Endothelial cell of umbilical vein (primary cell): ENCODE measurements around the gene NPM3. TPM values are rescaled to one million over a fixed set of nuclear protein-coding genes. Genes with fewer than 3 reads are reported as not detected.
A peak's percentile ranks its signal among the peaks of the same experiment; 100 is the strongest.

Experiments
- BruUV-seq: library from RNA; stranded (reverse); fragments of 400-500 nt; replicated peaks from 2 replicates; lab custom pipeline; 2021; lab: Mats Ljungman, UMichigan
- CTCF ChIA-PET: fragments of 300-600, 350-600 bp; sonication (Branson Sonifier 250); formaldehyde crosslinking; loops from one replicate; lab custom pipeline; 2021; ENCODE audit warnings: antibody characterized with exemption, inconsistent platforms; lab: Charles Lee
- POLR2A ChIA-PET: fragments of 300-600, 350-600 bp; sonication (Branson Sonifier 250); formaldehyde crosslinking; loops from one replicate; lab custom pipeline; 2021; ENCODE audit warnings: antibody characterized with exemption, inconsistent platforms; lab: Charles Lee
- DNase-seq: peaks from one replicate; pipeline ENCODE4 v3.0.0-alpha.2; 2011; ENCODE audit warnings: low read depth, low spot score
- FAIRE-seq: peaks from 2 replicates; lab custom pipeline; 2011; peaks lifted over from hg19 to GRCh38; lab: Jason Lieb, UNC
- H2AFZ ChIP-seq: 2 replicates; pipeline ENCODE4 v1.6.0; 2012; ENCODE audit warnings: low read depth, low read length, control low read depth, inconsistent platforms
- H3K27ac ChIP-seq: 2 replicates; pipeline ENCODE4 v1.5.1; 2011; ENCODE audit warnings: low read depth, mild to moderate bottlenecking, control low read depth, low read length, moderate library complexity; ENCODE audit not compliant: insufficient read depth
- H3K27me3 ChIP-seq, 2 experiments: 2 replicates each; pipeline versions ENCODE4 v1.6.0 to v1.6.1; 2011; ENCODE audit warnings: low read length in 2 of 2, mixed read lengths in 1 of 2; ENCODE audit not compliant: control insufficient read depth in 2 of 2, insufficient read depth in 2 of 2
- H3K36me3 ChIP-seq, 2 experiments: 2 replicates in 1 of 2; 3 replicates in 1 of 2; pipeline ENCODE4 v1.5.1; 2011; ENCODE audit warnings: low read length in 2 of 2, mild to moderate bottlenecking in 1 of 2, moderate library complexity in 1 of 2; ENCODE audit not compliant: control insufficient read depth in 2 of 2, insufficient read depth in 2 of 2; ENCODE audit errors: extremely low read depth in 1 of 2
- H3K4me1 ChIP-seq: 3 replicates; pipeline ENCODE4 v1.5.1; 2011; ENCODE audit warnings: mild to moderate bottlenecking, low read length; ENCODE audit not compliant: control insufficient read depth, insufficient read depth; ENCODE audit errors: extremely low read depth
- H3K4me2 ChIP-seq: 2 replicates; pipeline ENCODE4 v1.6.1; 2011; ENCODE audit warnings: low read length, control low read depth, mixed read lengths; ENCODE audit not compliant: insufficient read depth
- H3K4me3 ChIP-seq, 3 experiments: fragments of 200-600 bp in 1 of 3; sonication (generic), shearing (Covaris generic) in 1 of 3; replicated peaks in 1 of 3; 2 replicates each; pipeline ENCODE4 v1.5.1; 2011 to 2016; ENCODE audit warnings: control low read depth in 3 of 3, low read length in 3 of 3, mild to moderate bottlenecking in 2 of 3, inconsistent platforms in 1 of 3, low read depth in 1 of 3, moderate library complexity in 1 of 3; ENCODE audit not compliant: insufficient read depth in 1 of 3
- H3K79me2 ChIP-seq: 2 replicates; pipeline ENCODE4 v1.6.0; 2012; ENCODE audit warnings: low read length, inconsistent platforms; ENCODE audit not compliant: control insufficient read depth, insufficient read depth
- H3K9ac ChIP-seq: replicated peaks from 2 replicates; pipeline ENCODE3; 2011; ENCODE audit warnings: low read length, control low read depth; ENCODE audit not compliant: insufficient read depth; ENCODE audit errors: extremely low read depth
- H3K9me1 ChIP-seq: replicated peaks from 3 replicates; pipeline ENCODE4 v1.6.0; 2011; ENCODE audit warnings: mild to moderate bottlenecking, low read length; ENCODE audit not compliant: control insufficient read depth, insufficient read depth; ENCODE audit errors: extremely low read depth
- H3K9me3 ChIP-seq: replicated peaks from 2 replicates; pipeline ENCODE4 v1.5.1; 2012; ENCODE audit warnings: low read length, inconsistent platforms; ENCODE audit not compliant: control insufficient read depth, insufficient read depth
- H4K20me1 ChIP-seq: replicated peaks from 2 replicates; pipeline ENCODE3; 2011; ENCODE audit warnings: mild to moderate bottlenecking, low read length; ENCODE audit not compliant: control insufficient read depth, insufficient read depth; ENCODE audit errors: extremely low read depth
- EZH2 ChIP-seq: IDR thresholded peaks from 2 replicates; pipeline ENCODE4 v1.6.1; 2012; ENCODE audit warnings: borderline replicate concordance, low read depth, mild to moderate bottlenecking, moderate library complexity, low read length, inconsistent platforms; ENCODE audit not compliant: severe bottlenecking
- FOS ChIP-seq: IDR thresholded peaks from 2 replicates; pipeline ENCODE4 v1.6.1; 2011; ENCODE audit warnings: mild to moderate bottlenecking, low read length, moderate library complexity, borderline replicate concordance; ENCODE audit not compliant: insufficient read depth
- JUN ChIP-seq: IDR thresholded peaks from 2 replicates; pipeline ENCODE4 v1.6.1; 2011; ENCODE audit warnings: borderline replicate concordance, low read depth; ENCODE audit not compliant: insufficient read length, insufficient read depth
- MYC ChIP-seq: IDR thresholded peaks from one replicate; pipeline ENCODE4 v1.6.1; 2011; ENCODE audit warnings: mild to moderate bottlenecking, low read depth, low read length
- POLR2A ChIP-seq: IDR thresholded peaks from 2 replicates; pipeline ENCODE4 v1.6.1; 2012; ENCODE audit warnings: low read depth, mild to moderate bottlenecking, control low read depth, low read length
- dilution Hi-C: fragments of 300-500 bp; cut with MboI; formaldehyde crosslinking; loops from one replicate; pipeline ENCODE4 v1.15.0; 2019; ENCODE audit warnings: low sequenced_read_pairs; ENCODE audit not compliant: extremely low pct_ligation_motif_present
- intact Hi-C: fragments of 100-400 bp; cut with micrococcal nuclease; formaldehyde crosslinking; loops from one replicate; pipeline ENCODE4 v1.10.0; 2022
- polyA plus RNA-seq, 4 experiments: library from polyadenylated mRNA; depleted of rRNA in 3 of 4; stranded (reverse) in 3 of 4; unstranded in 1 of 4; fragments of >200 nt; gene quantifications; 2 replicates each; pipeline versions ENCODE4 v1.2.1 to v1.2.3, GENCODE V29; 2011 to 2012; ENCODE audit warnings: missing spikeins in 1 of 4
- total RNA-seq: library from RNA; stranded (reverse); gene quantifications from 2 replicates; pipeline ENCODE4 v1.2.3, GENCODE V29; 2021
- TF ChIP-seq, protein P1 (sequence below), 2 donors: IDR thresholded peaks; 1 replicate in 1 of 2; 2 replicates in 1 of 2; pipeline ENCODE4 v1.5.1; 2011; ENCODE audit warnings: low read length in 2 of 2, mild to moderate bottlenecking in 2 of 2, moderate library complexity in 2 of 2, control low read depth in 1 of 2, inconsistent platforms in 1 of 2, low read depth in 1 of 2; ENCODE audit not compliant: insufficient read depth in 1 of 2; ENCODE audit errors: extremely low read depth in 1 of 2
- TF ChIP-seq, protein P2 (sequence below): IDR thresholded peaks from 2 replicates; pipeline ENCODE4 v1.6.1; 2011; ENCODE audit not compliant: insufficient read depth, insufficient read length

The NPM3 gene
- total and polyA plus RNA-seq, 2 donors (not counting 3 experiments of a cell fraction or from before 2014, with no cell fraction given) = 55.4 to 71.3 TPM

DNA sequence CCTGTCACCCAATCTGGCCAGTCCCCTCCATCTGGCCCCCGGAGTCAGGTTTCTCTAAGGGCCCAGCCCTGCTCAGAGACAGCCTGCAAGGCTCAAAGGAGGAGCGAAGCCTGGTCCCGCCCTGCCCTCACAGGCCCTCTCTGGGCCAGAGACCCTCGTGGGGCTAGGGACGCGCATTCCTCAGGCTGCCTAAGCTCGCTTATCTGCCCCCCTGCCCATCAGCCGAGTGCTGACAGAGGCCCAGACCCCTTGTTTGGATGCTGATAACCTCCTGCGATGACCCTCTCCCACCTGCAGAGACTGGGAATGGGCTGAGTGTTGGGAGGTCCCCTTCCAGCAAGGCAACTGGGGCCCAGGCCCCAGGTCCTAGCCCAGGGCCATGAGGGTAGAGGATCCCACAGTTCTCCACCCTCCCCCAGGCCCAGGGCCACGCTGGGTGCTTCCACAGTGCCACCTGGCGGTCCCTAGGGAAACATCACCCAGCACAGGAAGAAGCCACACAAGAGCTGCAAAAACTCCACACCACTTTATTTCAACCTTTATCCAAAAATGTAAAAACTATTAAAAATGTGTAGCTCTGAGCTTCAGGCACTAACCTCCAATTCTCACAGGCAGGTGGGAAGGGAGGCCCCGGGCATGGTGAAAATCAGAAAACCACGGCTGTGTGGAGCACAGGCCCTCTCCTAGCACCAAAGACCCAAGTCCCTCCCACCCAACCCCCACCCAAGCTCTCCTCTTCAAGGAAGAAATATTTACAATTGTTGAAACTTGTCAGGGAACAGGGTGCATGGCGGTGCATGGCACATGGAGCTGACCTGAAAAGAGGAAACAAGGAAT, 2.2 kb downstream of the NPM3 start:
- H3K27ac ChIP-seq = no peak overlapping the region
- dilution Hi-C loops (no loop called here), intact Hi-C loops (loop anchor here (1.0 to 5.0 kb wide), 6 partner anchors 36 to 620 kb away; partner anchors contain the start of genes FBXW4 and OGA)
- BruUV-seq = no TSS peak
- H3K9me3 ChIP-seq = no peaks in the 10 kb centered on the region
- no peaks in the 10 kb centered on the region for H3K9me1 ChIP-seq
- peaks cover 5 to 8% of the 10 kb centered on the region in 2 experiments for H3K36me3 ChIP-seq
- no peak overlapping the region for H2AFZ ChIP-seq
- H3K79me2 ChIP-seq = peaks cover 7% of the 10 kb centered on the region
- CTCF ChIA-PET = interaction anchor here (0.5 to 5.8 kb wide), 46 partner anchors 9 to 619 kb away, joined by 3 to 193 read pairs (median 4); partner anchors contain the start of genes DPCD, OGA and POLL
- H3K9ac ChIP-seq = no peak overlapping the region
- H4K20me1 ChIP-seq = no peaks in the 10 kb centered on the region
- H3K4me2 ChIP-seq = no peak overlapping the region
- peaks cover 26% of the 10 kb centered on the region for H3K4me1 ChIP-seq
- peaks cover 14 to 25% of the 10 kb centered on the region in 2 experiments for H3K27me3 ChIP-seq
- H3K4me3 ChIP-seq = no peak overlapping the region
- TF ChIP-seq JUN (no peak), MYC (no peak), POLR2A (no peak), FOS (no peak), EZH2 (no peak)
- TF ChIP-seq, protein P1, sequence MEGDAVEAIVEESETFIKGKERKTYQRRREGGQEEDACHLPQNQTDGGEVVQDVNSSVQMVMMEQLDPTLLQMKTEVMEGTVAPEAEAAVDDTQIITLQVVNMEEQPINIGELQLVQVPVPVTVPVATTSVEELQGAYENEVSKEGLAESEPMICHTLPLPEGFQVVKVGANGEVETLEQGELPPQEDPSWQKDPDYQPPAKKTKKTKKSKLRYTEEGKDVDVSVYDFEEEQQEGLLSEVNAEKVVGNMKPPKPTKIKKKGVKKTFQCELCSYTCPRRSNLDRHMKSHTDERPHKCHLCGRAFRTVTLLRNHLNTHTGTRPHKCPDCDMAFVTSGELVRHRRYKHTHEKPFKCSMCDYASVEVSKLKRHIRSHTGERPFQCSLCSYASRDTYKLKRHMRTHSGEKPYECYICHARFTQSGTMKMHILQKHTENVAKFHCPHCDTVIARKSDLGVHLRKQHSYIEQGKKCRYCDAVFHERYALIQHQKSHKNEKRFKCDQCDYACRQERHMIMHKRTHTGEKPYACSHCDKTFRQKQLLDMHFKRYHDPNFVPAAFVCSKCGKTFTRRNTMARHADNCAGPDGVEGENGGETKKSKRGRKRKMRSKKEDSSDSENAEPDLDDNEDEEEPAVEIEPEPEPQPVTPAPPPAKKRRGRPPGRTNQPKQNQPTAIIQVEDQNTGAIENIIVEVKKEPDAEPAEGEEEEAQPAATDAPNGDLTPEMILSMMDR (IDR thresholded peaks at IDR 0.05; ENCODE audit: extremely low read depth in 1 of 2, insufficient read depth in 1 of 2, low read depth in 1 of 2, low read length in 2 of 2) = peak; percentile 93 to 96
- TF ChIP-seq, protein P2, sequence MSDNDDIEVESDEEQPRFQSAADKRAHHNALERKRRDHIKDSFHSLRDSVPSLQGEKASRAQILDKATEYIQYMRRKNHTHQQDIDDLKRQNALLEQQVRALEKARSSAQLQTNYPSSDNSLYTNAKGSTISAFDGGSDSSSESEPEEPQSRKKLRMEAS = no peak
- POLR2A ChIA-PET = interaction anchor here (0.7 to 1.4 kb wide), 2 partner anchors 12 to 562 kb away, joined by 3 to 4 read pairs; no protein-coding TSS in a partner anchor
- FAIRE-seq = peak; percentile 90
- DNase-seq = peak; percentile 53
